ENCODE results near the gene SCFD1. TPM values are rescaled to one million over a fixed set of nuclear protein-coding genes. Genes with fewer than 3 reads are reported as not detected.

SCFD1 gene
- total RNA-seq, 1 experiment from 2014 or later: 126 TPM

DNA sequence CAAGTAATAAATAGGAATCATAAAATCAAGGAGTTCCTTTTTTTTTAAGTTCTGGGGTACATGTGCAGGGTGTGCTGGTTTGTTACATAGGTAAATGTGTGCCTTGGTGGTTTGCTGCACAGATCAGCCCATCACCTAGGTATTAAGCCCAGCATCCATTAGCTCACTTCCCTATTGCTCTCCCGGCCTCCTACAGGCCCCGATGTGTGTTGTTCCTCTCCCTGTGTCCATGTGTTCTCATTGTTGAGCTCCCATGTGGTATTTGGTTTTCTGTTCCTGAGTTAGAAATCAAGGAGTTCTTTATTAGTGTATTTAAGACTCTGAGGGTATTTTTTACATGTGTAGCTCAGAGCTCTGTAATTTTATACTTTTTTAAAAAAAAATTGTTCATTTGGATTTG lies 86.0 kb downstream of the SCFD1 start:
- H3K4me1 Mint-ChIP-seq (ENCODE audit: insufficient read depth, unreplicated experiment): no peaks in the 10 kb centered on the region
- intact Hi-C loops (cut with micrococcal nuclease): no loop called here
- no peak overlapping the region for H3K4me3 Mint-ChIP-seq (ENCODE audit: unreplicated experiment)
- H3K27ac Mint-ChIP-seq (ENCODE audit: low read depth, unreplicated experiment): no peak overlapping the region
- ChIA-PET POLR2A (no interaction called here), CTCF (interaction anchor here (0.7 kb wide), 1 partner anchor 95 kb away, joined by 3 read pairs; no protein-coding TSS in a partner anchor)
- no peaks in the 10 kb centered on the region for H3K27me3 Mint-ChIP-seq (ENCODE audit: insufficient read depth, unreplicated experiment)
- DNase-seq (ENCODE audit: unreplicated experiment): no peak
- TF ChIP-seq, protein P1, sequence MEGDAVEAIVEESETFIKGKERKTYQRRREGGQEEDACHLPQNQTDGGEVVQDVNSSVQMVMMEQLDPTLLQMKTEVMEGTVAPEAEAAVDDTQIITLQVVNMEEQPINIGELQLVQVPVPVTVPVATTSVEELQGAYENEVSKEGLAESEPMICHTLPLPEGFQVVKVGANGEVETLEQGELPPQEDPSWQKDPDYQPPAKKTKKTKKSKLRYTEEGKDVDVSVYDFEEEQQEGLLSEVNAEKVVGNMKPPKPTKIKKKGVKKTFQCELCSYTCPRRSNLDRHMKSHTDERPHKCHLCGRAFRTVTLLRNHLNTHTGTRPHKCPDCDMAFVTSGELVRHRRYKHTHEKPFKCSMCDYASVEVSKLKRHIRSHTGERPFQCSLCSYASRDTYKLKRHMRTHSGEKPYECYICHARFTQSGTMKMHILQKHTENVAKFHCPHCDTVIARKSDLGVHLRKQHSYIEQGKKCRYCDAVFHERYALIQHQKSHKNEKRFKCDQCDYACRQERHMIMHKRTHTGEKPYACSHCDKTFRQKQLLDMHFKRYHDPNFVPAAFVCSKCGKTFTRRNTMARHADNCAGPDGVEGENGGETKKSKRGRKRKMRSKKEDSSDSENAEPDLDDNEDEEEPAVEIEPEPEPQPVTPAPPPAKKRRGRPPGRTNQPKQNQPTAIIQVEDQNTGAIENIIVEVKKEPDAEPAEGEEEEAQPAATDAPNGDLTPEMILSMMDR (IDR thresholded peaks at IDR 0.05; ENCODE audit: unreplicated experiment): no peak
- BruUV-seq (replicated peaks): no TSS peak
- no peaks in the 10 kb centered on the region for H3K9me3 Mint-ChIP-seq (ENCODE audit: unreplicated experiment)
- peaks cover 60% of the 10 kb centered on the region for H3K36me3 Mint-ChIP-seq (ENCODE audit: insufficient read depth, unreplicated experiment)

DNA sequence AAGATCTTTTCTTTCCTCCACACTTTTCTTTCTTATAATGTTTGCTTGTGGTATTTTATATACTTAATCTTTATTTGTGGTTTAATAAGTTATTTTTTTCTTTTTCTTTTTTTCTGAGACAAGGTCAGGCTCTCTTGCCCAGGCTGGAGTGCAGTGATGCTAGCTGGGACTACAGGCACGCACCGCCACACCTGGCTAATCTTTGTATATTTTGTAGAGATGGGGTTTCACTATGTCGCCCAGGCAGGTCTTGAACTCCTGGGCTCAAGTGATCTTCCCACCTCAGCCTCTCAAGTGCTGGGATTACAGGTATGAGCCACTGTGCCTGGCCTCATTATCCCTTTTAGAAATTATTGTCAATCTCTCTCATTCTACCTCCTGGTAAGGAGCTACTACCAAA lies 87.1 kb downstream of the SCFD1 start:
- H3K27me3 Mint-ChIP-seq (ENCODE audit: insufficient read depth, unreplicated experiment): no peaks in the 10 kb centered on the region
- CTCF ChIA-PET: no interaction called here
- intact Hi-C loops (cut with micrococcal nuclease): no loop called here
- H3K4me3 Mint-ChIP-seq (ENCODE audit: unreplicated experiment): no peak overlapping the region
- TF ChIP-seq, protein P1 (IDR thresholded peaks at IDR 0.05; ENCODE audit: unreplicated experiment): no peak
- no peak for DNase-seq (ENCODE audit: unreplicated experiment)
- H3K4me1 Mint-ChIP-seq (ENCODE audit: insufficient read depth, unreplicated experiment): no peaks in the 10 kb centered on the region
- H3K36me3 Mint-ChIP-seq (ENCODE audit: insufficient read depth, unreplicated experiment): peaks cover 60% of the 10 kb centered on the region
- POLR2A ChIA-PET: interaction anchor here (0.6 to 0.9 kb wide), 2 partner anchors 8 to 42 kb away, joined by 3 read pairs; no protein-coding TSS in a partner anchor
- no TSS peak for BruUV-seq (replicated peaks)
- no peaks in the 10 kb centered on the region for H3K9me3 Mint-ChIP-seq (ENCODE audit: unreplicated experiment)
- no peak overlapping the region for H3K27ac Mint-ChIP-seq (ENCODE audit: low read depth, unreplicated experiment)

DNA sequence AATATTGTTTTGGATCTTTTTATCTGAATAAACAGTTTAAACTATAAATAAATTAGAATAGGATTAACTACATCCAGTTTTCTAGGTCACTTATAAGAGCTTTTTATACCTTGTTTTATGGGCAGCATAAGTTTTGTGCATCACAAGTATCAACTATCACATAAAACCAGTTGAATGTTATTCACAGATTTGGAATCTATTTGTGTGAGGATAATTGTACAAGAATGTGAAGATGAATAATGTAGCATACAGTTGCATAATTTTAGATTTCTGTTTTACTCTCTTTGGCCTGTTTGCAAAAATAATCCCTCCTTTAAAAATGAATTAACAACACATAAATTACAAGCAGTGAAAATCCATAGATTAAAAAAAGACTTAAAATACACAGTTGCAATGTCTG lies 88.8 kb downstream of the SCFD1 start:
- Mint-ChIP-seq H3K36me3 (ENCODE audit: insufficient read depth, unreplicated experiment) (peaks cover 61% of the 10 kb centered on the region), H3K27ac (ENCODE audit: low read depth, unreplicated experiment) (no peak overlapping the region), H3K4me3 (ENCODE audit: unreplicated experiment) (no peak overlapping the region), H3K9me3 (ENCODE audit: unreplicated experiment) (no peaks in the 10 kb centered on the region), H3K4me1 (ENCODE audit: insufficient read depth, unreplicated experiment) (no peaks in the 10 kb centered on the region), H3K27me3 (ENCODE audit: insufficient read depth, unreplicated experiment) (no peaks in the 10 kb centered on the region)
- ChIA-PET CTCF (no interaction called here), POLR2A (interaction anchor here (0.8 to 1.1 kb wide), 2 partner anchors 9 to 92 kb away, joined by 3 read pairs; no protein-coding TSS in a partner anchor)
- intact Hi-C loops (cut with micrococcal nuclease): no loop called here
- DNase-seq (ENCODE audit: unreplicated experiment): no peak
- TF ChIP-seq, protein P1 (IDR thresholded peaks at IDR 0.05; ENCODE audit: unreplicated experiment): no peak
- no TSS peak for BruUV-seq (replicated peaks)

DNA sequence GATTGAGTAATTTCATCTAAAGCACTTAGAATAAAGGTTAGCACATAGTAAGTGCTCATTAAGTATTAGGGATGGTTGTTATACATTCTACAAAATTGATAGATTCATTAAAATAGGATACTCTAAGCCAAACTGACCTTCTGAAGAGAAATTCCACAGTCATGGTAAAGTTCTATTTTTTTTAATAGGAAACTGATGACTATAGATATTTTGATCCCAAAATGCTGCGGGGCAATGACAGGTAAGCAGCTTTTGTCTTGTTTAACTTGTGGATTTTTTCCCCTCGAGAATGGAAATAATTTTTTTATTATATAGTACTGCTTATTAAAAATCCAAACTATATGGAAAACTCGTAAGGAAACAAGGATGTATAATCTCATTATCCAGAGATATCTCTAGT lies 97.0 kb downstream of the SCFD1 start:
- intact Hi-C loops (cut with micrococcal nuclease): no loop called here
- Mint-ChIP-seq H3K4me3 (ENCODE audit: unreplicated experiment) (no peak overlapping the region), H3K36me3 (ENCODE audit: insufficient read depth, unreplicated experiment) (peaks cover 63% of the 10 kb centered on the region), H3K27me3 (ENCODE audit: insufficient read depth, unreplicated experiment) (no peaks in the 10 kb centered on the region), H3K27ac (ENCODE audit: low read depth, unreplicated experiment) (no peak overlapping the region), H3K4me1 (ENCODE audit: insufficient read depth, unreplicated experiment) (no peaks in the 10 kb centered on the region), H3K9me3 (ENCODE audit: unreplicated experiment) (no peaks in the 10 kb centered on the region)
- ChIA-PET CTCF (no interaction called here), POLR2A (no interaction called here)
- TF ChIP-seq, protein P1 (IDR thresholded peaks at IDR 0.05; ENCODE audit: unreplicated experiment): no peak
- no TSS peak for BruUV-seq (replicated peaks)
- no peak for DNase-seq (ENCODE audit: unreplicated experiment)
